Measurements from ENCODE around the gene JAG1. TPM values are rescaled to one million over a fixed set of nuclear protein-coding genes. Genes with fewer than 3 reads are reported as not detected.

JAG1 gene
- total RNA-seq, 4 donors from 2014 or later = 34.3 to 81.9 (median 45.7) TPM

DNA sequence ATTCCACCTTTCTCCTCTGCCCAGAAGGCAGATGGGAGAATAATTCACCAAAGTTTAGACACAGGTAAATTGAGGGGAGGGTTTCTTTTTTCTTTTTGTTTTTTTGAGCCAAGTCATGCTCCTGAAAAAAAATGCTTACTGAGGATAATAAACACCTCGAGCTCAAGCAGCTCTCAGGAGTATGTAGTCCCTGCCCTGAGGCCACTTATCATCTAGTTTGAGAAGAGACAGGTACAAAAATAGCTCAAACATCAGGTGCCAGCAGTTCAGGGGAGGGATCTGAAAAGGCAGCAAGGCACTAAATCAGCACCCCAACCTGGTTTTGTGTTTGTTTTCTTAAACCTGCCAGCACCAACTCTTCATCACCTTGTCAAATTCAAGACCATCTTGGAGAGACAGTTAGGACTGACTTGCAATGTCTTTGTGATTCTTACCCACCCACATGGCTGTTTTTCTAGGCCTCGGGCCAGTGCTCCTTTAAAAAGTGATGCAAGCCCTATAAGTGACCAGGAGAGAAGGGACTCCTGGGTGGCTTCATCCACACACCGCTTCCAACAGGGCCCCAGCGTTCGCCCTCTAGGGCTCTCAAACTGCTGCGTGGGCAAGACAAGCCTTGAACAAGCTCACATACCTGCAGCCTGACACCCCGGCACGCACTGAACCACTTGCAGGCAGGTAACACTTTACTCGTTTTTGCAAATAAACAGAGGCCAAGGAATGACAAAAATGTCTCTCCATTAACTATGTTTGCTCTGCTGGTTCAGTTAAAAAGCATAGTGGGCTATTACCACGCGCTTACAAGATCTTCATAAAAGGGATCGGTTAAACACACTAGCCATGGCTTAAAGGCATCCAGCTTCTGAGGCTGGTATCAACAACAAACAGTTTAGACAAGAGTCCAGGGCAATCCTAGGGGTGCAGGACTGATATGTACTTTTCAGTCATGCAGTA, 13.9 kb downstream of the JAG1 start:
- no peaks in the 10 kb centered on the region for H3K9me3 ChIP-seq
- H3K27ac ChIP-seq = peak overlapping the region in 3 of 4 donors; percentile 7 to 51 (median 43)
- H3K4me1 ChIP-seq = peaks cover 0 to 73% (median 8%) of the 10 kb centered on the region in 3 donors
- peaks cover 0 to 75% of the 10 kb centered on the region in 2 donors for H3K36me3 ChIP-seq
- ATAC-seq = no peak
- H3K4me3 ChIP-seq = no peak overlapping the region
- TF ChIP-seq, protein P1, sequence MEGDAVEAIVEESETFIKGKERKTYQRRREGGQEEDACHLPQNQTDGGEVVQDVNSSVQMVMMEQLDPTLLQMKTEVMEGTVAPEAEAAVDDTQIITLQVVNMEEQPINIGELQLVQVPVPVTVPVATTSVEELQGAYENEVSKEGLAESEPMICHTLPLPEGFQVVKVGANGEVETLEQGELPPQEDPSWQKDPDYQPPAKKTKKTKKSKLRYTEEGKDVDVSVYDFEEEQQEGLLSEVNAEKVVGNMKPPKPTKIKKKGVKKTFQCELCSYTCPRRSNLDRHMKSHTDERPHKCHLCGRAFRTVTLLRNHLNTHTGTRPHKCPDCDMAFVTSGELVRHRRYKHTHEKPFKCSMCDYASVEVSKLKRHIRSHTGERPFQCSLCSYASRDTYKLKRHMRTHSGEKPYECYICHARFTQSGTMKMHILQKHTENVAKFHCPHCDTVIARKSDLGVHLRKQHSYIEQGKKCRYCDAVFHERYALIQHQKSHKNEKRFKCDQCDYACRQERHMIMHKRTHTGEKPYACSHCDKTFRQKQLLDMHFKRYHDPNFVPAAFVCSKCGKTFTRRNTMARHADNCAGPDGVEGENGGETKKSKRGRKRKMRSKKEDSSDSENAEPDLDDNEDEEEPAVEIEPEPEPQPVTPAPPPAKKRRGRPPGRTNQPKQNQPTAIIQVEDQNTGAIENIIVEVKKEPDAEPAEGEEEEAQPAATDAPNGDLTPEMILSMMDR (IDR thresholded peaks at IDR 0.05) = no peak
- TF ChIP-seq POLR2A (IDR thresholded peaks at IDR 0.05) (no peak), EP300 (IDR thresholded peaks at IDR 0.05) (no peak), POLR2AphosphoS5 (IDR thresholded peaks at IDR 0.05) (no peak)
- WGBS, 2 donors (ENCODE audit: low coverage in 1 of 2) = 72 to 73% methylated on average over 5 to 10 of the region's 12 CpGs
- H3K27me3 ChIP-seq = no peaks in the 10 kb centered on the region

DNA sequence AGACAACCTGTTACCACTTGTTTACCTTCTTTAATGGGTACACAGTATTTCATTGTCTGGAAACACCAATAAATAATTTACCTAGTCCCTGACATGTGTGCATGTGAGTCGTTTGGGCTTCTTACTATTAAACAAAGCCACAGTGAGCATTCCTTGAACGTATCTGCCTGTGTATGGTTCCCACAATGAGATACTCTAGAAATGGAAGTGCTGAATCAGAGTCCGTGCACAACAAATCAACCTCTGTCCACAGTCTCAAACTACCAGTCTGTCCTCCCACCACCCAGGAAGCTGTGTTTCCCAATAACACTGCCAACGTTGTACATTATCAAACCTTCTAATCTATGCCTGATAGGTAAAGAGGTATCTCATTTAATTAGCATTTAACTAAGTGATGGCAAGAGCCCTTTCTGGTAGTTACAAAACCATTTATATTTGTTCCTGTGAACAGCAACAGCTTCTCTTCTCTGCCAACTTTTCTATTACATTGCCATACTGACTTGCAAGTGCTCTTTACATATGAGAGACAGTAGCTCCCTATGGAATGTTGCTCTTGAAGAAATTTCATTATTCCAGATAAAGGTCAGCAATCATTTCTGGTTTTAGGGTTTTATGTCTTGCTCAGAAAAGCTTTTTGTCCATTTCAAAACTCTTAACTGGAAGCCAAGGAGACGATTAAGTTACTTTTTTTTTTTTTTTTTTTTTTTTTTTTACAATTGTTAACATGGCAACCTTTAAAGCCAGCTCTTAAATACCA, 14.7 kb downstream of the JAG1 start:
- H3K36me3 ChIP-seq = peaks cover 0 to 80% of the 10 kb centered on the region in 2 donors
- H3K4me1 ChIP-seq = peaks cover 0 to 74% (median 17%) of the 10 kb centered on the region in 3 donors
- H3K27me3 ChIP-seq = no peaks in the 10 kb centered on the region
- no peak for ATAC-seq
- H3K9me3 ChIP-seq = no peaks in the 10 kb centered on the region
- WGBS, 2 donors (ENCODE audit: low coverage in 1 of 2) = 39 to 52% methylated on average over 2 to 5 of the region's 5 CpGs
- no peak for TF ChIP-seq EP300 (IDR thresholded peaks at IDR 0.05)
- no peak for TF ChIP-seq POLR2A (IDR thresholded peaks at IDR 0.05)
- TF ChIP-seq, protein P1 (IDR thresholded peaks at IDR 0.05) = no peak
- no peak for TF ChIP-seq POLR2AphosphoS5 (IDR thresholded peaks at IDR 0.05)
- no peak overlapping the region for H3K27ac ChIP-seq
- no peak overlapping the region for H3K4me3 ChIP-seq

DNA sequence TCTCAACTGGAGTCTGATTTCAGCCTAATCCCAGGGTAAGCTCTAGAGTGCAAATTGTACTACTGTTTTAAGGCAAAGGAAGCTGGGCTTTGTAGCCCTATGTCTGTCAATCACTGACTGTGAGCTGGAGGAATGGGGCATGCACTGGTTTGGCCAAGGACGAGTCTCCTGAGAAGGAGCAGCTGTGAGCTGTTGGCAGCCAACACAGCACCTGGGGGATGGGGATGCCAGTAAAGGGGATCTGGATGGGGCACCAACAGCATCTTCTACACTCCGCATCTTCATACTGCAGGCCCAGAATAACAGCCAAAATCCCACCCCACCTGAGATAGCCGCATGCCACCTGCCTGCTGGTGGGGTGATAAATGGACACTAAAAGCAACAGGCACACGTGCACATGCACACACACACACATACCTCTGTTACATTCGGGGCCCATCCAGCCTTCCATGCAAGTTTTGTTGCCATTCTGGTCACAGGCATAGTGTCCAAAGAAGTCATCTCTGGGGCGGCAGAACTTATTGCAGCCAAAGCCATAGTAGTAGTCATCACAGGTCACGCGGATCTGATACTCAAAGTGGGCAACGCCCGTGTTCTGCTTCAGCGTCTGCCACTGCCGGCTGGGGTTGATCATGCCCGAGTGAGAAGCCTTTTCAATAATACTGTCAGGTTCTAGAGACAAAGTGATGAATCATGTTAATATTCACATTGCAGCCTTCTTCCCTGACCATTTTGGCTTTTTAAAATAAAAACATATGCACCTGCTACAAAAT, 15.6 kb downstream of the JAG1 start:
- H3K4me1 ChIP-seq = peaks cover 0 to 74% (median 18%) of the 10 kb centered on the region in 3 donors
- no peak for ATAC-seq
- no peaks in the 10 kb centered on the region for H3K27me3 ChIP-seq
- no peaks in the 10 kb centered on the region for H3K9me3 ChIP-seq
- TF ChIP-seq, protein P1 (IDR thresholded peaks at IDR 0.05) = no peak
- TF ChIP-seq POLR2A (IDR thresholded peaks at IDR 0.05) = no peak
- no peak for TF ChIP-seq EP300 (IDR thresholded peaks at IDR 0.05)
- TF ChIP-seq POLR2AphosphoS5 (IDR thresholded peaks at IDR 0.05) = no peak
- peak overlapping the region in 1 of 4 donors; percentile 22 for H3K27ac ChIP-seq
- no peak overlapping the region for H3K4me3 ChIP-seq
- WGBS, 2 donors (ENCODE audit: low coverage in 1 of 2) = 69% methylated on average over 6 to 11 of the region's 13 CpGs
- peaks cover 0 to 72% of the 10 kb centered on the region in 2 donors for H3K36me3 ChIP-seq

DNA sequence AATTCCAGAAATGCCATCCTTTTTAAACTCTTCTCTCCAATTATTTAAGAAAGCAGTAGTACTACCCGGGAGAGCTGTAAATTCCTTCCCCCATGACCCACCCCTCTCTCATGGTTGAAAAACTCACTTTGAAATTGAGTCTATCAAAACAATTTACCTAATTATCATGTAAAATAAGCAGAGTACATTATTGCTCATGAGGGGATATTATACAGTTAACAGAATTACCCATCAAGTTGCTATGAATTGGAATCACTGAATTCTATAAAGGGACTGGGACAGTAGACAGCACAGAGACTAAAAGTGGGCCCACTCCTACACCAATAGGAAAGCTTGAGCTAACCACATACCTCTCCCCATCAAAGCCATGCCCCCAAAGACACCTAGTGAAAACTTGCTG, 16.3 kb downstream of the JAG1 start:
- WGBS, 2 donors (ENCODE audit: low coverage in 1 of 2) = 90 to 100% methylated on average over 1 of the region's 1 CpG
- H3K36me3 ChIP-seq = peaks cover 0 to 66% of the 10 kb centered on the region in 2 donors

More for the DNA sequence above, 16.3 kb downstream of the JAG1 start:
- H3K9me3 ChIP-seq = no peaks in the 10 kb centered on the region
- no peak overlapping the region for H3K4me3 ChIP-seq
- TF ChIP-seq POLR2AphosphoS5 (IDR thresholded peaks at IDR 0.05) (no peak), EP300 (IDR thresholded peaks at IDR 0.05) (no peak), POLR2A (IDR thresholded peaks at IDR 0.05) (no peak)
- TF ChIP-seq, protein P1 (IDR thresholded peaks at IDR 0.05) = no peak
- no peak for ATAC-seq
- H3K27me3 ChIP-seq = no peaks in the 10 kb centered on the region
- H3K27ac ChIP-seq = peak overlapping the region in 1 of 4 donors; percentile 22
- peaks cover 0 to 74% (median 21%) of the 10 kb centered on the region in 3 donors for H3K4me1 ChIP-seq
